ENCODE data around the gene MEGF11.

MEGF11 gene

GRCh38 chr15:66065325-66065724, 188.2 kb downstream of the MEGF11 start:
- DNase-seq (ENCODE audit: low read depth), result no peak

- no peak for DNase-seq (ENCODE audit: low read depth)
Measured at GRCh38 chr15:66063147-66063546, 190.4 kb downstream of the MEGF11 start.

GRCh38 chr15:66057089-66057488, 196.5 kb downstream of the MEGF11 start:
- DNase-seq (ENCODE audit: low read depth), result no peak

DNA sequence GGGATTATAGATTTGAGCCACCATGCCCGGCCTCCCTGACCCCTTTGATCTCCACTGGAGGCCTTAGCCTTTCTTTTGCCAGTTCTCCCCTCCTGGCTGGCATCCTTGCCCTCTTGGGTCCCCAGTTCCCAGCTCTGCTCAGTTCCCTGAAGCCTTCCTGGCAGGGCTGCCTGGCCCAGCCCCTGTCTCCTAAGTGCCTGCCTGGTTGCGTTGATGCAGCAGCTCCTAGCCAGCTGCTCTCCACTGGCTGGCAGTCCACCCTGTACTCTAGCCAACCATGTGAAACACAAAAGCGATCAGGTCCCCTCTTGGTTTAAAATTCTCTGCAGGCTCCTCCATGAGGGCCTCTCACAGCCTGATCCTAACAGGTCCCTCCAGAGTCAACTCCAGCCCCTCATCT, 199.6 kb downstream of the MEGF11 start:
- DNase-seq (ENCODE audit: low read depth), result no peak

DNA sequence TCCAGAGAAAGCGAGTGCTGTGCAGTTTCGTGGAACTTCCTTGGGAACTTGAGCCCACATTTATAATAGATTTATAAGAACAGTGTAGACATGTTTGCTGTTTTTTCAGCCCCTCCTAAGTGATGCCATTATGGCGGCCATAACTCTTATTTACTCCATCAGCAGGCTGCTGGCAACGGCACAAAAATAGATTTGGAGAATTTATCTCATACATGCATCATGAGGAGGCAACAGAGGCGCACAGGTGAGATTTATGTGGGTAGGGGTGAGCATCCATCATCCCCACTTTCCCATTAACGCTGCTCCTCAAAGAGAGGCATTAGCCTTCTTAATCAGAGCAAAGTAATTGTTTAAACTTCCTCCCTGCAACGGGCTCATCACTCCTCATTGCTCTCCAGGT, 201.7 kb downstream of the MEGF11 start:
- no peak for DNase-seq (ENCODE audit: low read depth)

GRCh38 chr15:66050264-66050663, 203.3 kb downstream of the MEGF11 start:
- no peak for DNase-seq (ENCODE audit: low read depth)

DNA sequence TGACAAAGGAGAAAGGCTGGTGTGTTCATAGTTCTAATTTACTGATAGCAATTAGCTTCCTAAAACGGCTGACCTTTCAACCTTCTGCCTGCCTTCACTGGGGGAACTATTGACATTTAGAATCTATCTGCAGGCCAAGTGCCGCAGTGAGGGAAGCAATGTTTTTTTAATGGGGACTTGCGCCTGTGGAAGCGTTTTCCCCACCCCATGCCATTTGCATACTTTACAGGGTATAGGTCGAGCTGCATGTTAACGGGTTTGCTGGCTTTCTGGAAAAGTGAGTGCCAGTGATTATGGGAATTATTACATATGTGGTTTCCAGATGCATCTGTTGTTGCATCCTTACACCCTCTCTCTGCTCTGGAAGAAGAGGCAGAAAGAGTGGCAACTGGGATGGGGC, 204.2 kb downstream of the MEGF11 start:
- DNase-seq (ENCODE audit: low read depth), result no peak

DNA sequence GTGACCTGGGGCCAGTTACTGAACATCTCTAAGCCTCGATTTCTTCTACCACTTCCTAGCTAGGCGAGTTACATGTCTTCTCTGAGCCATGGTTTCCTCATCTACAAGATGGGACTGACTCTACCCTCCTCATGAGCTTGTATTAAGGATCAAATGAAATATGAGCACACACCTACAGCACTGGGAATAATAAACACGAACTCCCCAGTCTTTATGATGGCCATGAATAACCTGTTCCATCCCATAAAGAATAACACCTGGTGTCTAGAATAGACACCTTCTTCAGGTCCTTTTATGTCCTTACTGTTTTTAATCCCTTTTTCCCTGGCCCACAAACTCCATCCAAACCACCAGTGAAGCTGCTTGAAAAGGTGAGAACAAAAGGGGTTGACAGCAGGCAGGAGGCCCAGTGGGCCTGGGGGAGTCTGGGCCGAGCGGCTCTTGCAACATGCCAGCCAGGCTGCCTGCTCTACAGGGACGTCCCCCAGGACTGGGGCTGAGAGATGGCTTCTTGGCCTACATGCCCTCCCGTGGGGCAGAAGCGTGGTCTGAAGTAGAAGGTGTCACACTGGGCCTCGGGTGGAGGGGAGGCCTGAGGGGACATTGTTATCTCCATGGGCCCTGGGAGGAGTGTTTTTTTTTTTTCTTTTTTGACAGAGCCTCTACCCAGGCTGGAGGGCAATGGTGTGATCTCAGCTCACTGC, 206.1 kb downstream of the MEGF11 start:
- no peak for DNase-seq (ENCODE audit: low read depth)

- DNase-seq (ENCODE audit: low read depth), result no peak
Measured at GRCh38 chr15:66046751-66047150, 206.8 kb downstream of the MEGF11 start.

DNA sequence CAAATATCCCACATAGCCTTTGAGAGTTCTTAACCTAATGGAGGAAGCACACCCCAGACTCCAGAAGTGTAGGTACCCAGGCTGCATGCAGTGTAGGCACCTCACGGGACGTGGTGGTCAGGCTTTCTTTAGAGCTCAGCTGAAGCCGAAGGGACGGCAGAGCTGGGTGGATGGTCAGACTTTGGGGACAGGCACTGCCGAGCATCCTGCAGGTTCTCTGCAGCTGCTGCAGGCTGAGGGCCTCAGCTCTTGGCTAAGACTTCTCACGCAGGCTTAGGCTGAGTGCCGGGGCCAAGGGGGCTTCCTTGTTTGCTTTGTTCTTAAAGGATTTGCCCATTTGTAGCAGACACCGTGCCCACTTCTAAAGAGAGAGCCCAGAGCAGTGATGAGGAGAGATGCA, 207.2 kb downstream of the MEGF11 start:
- DNase-seq (ENCODE audit: low read depth), result no peak

DNA sequence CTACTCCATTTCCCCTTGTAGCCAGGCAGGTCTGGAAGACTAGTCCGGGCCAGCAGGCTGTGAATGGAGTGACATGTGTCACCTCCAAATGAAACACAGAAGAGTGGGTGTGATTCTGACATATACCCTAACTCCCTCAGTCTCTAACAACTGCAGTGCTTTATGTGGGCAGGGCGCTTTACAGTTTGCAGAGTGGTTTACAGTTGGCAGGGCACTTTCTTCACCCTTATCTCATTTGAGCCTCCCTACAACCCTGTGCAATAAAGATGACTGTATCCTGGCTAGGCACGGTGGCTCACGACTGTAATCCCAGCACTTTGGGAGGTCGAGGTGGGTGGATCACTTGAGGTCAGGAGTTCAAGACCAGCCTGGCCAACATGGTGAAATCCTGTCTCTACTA, 208.0 kb downstream of the MEGF11 start:
- DNase-seq (ENCODE audit: low read depth), result no peak

GRCh38 chr15:66044837-66045236, 208.7 kb downstream of the MEGF11 start:
- DNase-seq (ENCODE audit: low read depth), result no peak

DNA sequence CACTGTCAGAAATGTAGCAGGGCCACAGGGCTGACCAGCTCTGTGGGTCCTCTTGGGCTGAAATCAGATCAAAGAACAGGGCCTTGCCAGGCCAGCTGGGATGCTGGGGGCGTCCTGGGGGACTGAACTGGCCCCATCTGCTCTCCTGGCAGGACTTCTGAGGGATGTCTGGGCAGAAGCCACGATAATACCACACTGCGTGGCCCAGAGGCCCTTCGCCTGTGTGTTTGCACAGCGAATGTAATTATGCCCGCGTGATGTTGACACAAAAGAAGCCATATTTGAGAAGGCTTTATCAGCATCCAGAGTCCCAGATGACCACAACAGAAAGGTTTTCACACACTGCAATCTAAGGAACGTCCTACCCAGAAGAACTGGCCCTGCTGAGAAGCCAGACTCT, 210.3 kb downstream of the MEGF11 start:
- no peak for DNase-seq (ENCODE audit: low read depth)

- DNase-seq (ENCODE audit: low read depth), result no peak
Measured at GRCh38 chr15:66042624-66043023, 210.9 kb downstream of the MEGF11 start.

- no peak for DNase-seq (ENCODE audit: low read depth)
Measured at GRCh38 chr15:66041276-66041675, 212.3 kb downstream of the MEGF11 start.

- DNase-seq (ENCODE audit: low read depth), result no peak
Measured at GRCh38 chr15:66040211-66040892, 213.2 kb downstream of the MEGF11 start.

DNA sequence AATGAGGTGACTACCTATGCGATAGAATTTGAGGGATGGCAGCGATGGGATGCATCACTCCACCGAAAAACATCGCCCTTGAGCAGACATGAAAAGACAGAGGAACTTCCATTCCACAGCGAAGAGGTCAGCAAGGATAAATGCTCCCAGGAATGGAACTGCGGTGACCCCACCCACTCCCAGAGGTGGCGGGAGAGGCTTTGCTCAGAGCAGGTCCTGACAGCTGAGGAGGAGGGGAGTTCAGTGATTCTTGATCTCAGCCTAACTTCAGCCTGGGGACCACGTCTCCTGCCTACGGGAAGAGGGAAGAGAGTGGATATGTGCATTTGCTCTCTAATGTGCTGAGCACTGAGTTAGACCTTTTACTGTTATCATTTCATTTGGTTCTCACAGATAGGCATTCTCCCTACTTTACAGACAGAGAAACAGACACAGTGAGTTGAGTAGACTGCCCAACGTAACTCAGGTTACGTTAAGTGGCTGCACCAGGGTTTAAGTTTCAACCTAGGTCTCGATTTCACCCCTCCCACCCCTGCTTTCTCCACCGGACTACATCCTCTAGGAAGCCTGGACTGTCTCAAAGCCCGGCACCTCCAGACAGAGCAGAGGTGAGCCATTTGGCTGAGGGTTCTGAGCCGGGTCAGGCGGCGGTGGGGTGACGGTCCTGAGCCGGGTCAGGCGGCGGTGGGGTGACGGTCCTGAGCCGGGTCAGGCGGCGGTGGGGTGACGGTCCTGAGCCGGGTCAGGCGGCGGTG, 214.3 kb downstream of the MEGF11 start:
- no peak for DNase-seq (ENCODE audit: low read depth)

GRCh38 chr15:66038387-66039116, 215.0 kb downstream of the MEGF11 start:
- no peak for DNase-seq (ENCODE audit: low read depth)

GRCh38 chr15:66036859-66037258, 216.7 kb downstream of the MEGF11 start:
- DNase-seq (ENCODE audit: low read depth), result no peak

DNA sequence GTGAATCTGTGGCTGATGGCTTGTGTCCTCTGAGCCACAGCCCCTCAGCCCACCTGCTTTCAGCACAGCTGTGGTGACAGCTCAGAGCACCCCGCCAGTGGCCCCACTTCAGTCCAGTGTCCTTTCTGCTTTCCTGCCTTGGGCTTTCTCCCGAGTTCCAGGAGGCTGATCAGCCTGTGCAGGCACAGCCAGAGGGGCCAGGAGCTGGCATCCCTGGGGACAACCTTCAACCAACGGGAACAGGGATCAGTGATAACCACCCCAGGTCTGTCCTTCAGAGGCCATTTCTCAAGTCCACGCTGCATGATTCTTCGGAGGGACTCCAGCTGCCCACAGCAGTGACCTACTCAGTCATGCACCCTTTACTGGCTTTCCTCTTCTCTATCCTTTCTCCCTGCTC, 217.6 kb downstream of the MEGF11 start:
- DNase-seq (ENCODE audit: low read depth), result no peak

DNA sequence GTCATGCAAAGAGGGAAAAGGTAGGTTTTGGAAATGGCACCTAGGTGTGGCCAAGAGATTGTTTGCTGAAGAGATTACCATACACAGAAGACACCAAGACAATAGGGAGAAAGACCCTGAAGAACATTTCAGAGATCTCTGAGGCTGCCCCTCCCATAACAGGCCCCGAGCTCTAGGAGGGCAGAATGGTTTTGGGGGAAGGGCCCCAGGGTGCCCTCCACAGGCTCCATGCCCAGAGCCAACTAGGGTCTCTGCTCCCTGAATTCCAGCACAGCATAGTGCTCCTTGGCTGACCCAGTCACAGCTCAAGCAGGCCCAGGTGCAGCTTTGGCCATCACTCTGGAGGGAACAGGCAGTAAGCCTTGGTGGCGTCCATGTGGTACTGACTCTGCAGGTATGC, 220.4 kb downstream of the MEGF11 start:
- DNase-seq (ENCODE audit: low read depth), result no peak

DNA sequence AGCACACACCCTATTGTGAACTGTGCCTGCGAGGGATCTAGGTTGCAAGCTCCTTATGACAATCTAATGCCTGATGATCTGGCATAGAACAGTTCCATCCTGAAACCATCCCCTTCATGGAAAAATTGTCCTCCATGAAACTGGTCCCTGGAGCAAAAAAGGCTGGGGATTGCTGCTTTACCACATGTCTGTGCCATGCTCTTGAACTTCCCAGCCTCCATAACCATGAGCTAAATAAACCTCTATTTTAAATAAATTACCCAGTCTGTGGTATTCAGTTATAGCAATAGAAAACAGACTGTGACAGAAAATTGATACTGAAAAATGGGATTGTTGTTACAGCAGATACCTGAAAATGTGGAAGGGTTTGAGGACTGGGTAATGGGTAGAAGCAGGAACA, 221.5 kb downstream of the MEGF11 start:
- no peak for DNase-seq (ENCODE audit: low read depth)

GRCh38 chr15:66030650-66031049, 222.9 kb downstream of the MEGF11 start:
- DNase-seq (ENCODE audit: low read depth), result no peak
